GM21526 (cell line): ENCODE measurements around the gene NIPAL3.

ENCODE experiments used
- ATAC-seq: cut with Tn5 transposase; IDR thresholded peaks from one replicate; pipeline ENCODE4 v1.9.1; 2021; ENCODE audit warnings: moderate library complexity; ENCODE audit not compliant: unreplicated experiment, low FRiP score

Gene NIPAL3

GRCh38 chr1:24415334-24415909, at the start of gene NIPAL3:
Gene NIPAL3 (plus strand): TSS chr1:24415802. CDS start chr1:24419548, 3,746 bp downstream.
- peak; percentile 93 for ATAC-seq

- ATAC-seq = no peak
Observed at GRCh38 chr1:24366707-24367106, 48.9 kb upstream of the NIPAL3 start.

- no peak for ATAC-seq
Observed at GRCh38 chr1:24369199-24369598, 46.4 kb upstream of the NIPAL3 start.

- ATAC-seq = no peak
Observed at GRCh38 chr1:24369801-24370200, 45.8 kb upstream of the NIPAL3 start.

- ATAC-seq = no peak
Observed at GRCh38 chr1:24373044-24373443, 42.6 kb upstream of the NIPAL3 start.

GRCh38 chr1:24373710-24374109, 41.9 kb upstream of the NIPAL3 start:
- ATAC-seq = no peak

GRCh38 chr1:24374891-24375786, 40.5 kb upstream of the NIPAL3 start:
- no peak for ATAC-seq

GRCh38 chr1:24379733-24380315, 35.8 kb upstream of the NIPAL3 start:
- ATAC-seq = no peak

- ATAC-seq = no peak
Observed at GRCh38 chr1:24380508-24380907, 35.1 kb upstream of the NIPAL3 start.

- ATAC-seq = no peak
Observed at GRCh38 chr1:24381256-24381655, 34.3 kb upstream of the NIPAL3 start.

GRCh38 chr1:24382165-24382577, 33.4 kb upstream of the NIPAL3 start:
- ATAC-seq = no peak

GRCh38 chr1:24383381-24383940, 32.1 kb upstream of the NIPAL3 start:
- no peak for ATAC-seq

GRCh38 chr1:24384251-24385090, 31.1 kb upstream of the NIPAL3 start:
- ATAC-seq = no peak

GRCh38 chr1:24385160-24385940, 30.3 kb upstream of the NIPAL3 start:
- ATAC-seq = no peak

- no peak for ATAC-seq
Observed at GRCh38 chr1:24386241-24386640, 29.4 kb upstream of the NIPAL3 start.

GRCh38 chr1:24386931-24387330, 28.7 kb upstream of the NIPAL3 start:
- ATAC-seq = no peak

GRCh38 chr1:24387636-24388175, 27.9 kb upstream of the NIPAL3 start:
- ATAC-seq = no peak

- ATAC-seq = no peak
Observed at GRCh38 chr1:24388331-24388885, 27.2 kb upstream of the NIPAL3 start.

- no peak for ATAC-seq
Observed at GRCh38 chr1:24389231-24389678, 26.3 kb upstream of the NIPAL3 start.
